Vagina (tissue), 2 donors: ENCODE data around the gene RNASE9.

Experiments
- CTCF ChIP-seq, 3 experiments: fragments of 450-650 bp in 2 of 3; fragments of 200-600 bp in 1 of 3; sonication (generic) in 1 of 3; IDR thresholded peaks; one replicate each; pipeline ENCODE4 v1.5.1; 2017 to 2019; ENCODE audit warnings: antibody characterized with exemption in 3 of 3, mild to moderate bottlenecking in 2 of 3, moderate library complexity in 2 of 3
- POLR2AphosphoS5 ChIP-seq, 2 donors: sonication (generic); formaldehyde crosslinking; IDR thresholded peaks; one replicate each; pipeline ENCODE4 v1.9.0; 2017; ENCODE audit warnings: antibody characterized with exemption in 2 of 2, mild to moderate bottlenecking in 2 of 2, low read depth in 1 of 2; ENCODE audit not compliant: insufficient read depth in 1 of 2

DNA sequence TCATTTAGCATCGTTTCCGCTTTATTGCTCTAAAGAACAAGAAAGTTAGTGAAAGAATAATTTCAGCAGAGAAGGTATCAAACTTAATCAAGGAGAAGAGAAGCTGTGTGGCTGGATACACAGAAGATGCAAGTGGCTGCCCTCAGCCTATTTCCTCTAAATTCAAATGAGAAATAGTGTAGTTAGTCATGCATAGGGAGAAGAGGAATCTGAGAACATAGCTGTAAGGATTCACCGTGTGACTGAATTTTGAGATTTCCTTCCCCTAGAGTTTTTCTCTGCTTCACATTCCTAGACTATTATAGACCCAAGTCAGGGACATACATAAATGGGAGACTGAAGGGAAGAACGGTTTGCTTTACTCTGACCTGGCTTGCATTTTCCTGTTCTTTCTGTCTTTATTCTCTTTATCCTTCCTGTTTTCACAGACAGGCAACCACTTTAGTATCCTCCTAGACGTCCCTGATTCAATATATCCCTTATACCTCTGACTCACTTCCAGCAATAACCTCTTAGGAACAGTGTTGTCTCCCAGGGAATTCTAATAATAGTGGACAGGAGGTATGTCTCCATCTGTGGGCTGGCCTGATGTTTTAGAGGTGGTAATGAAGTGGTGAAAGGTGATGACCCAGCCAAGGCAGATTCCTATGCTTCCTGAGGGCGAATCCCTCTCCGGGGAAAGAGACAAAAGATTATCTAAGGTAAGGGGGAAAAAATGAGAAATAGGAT is 48.5 kb downstream of the RNASE9 start:
- TF ChIP-seq CTCF (IDR thresholded peaks at IDR 0.05) (no peak), POLR2AphosphoS5 (IDR thresholded peaks at IDR 0.05; ENCODE audit: insufficient read depth in 1 of 2, low read depth in 1 of 2) (no peak)
